NCI-H2171 treated with DMSO at 0.1 percent for 48 hours (cell line): ENCODE results near the gene ZNRF1.

ENCODE experiments used
- DNase-seq: peaks from one replicate; lab custom pipeline; 2025; lab: John Stamatoyannopoulos, UW

ZNRF1 gene

GRCh38 chr16:75114946-75115825 lies 116.4 kb downstream of the ZNRF1 start:
- DNase-seq, result no peak

GRCh38 chr16:75116081-75116910 lies 117.5 kb downstream of the ZNRF1 start, which contains the start of gene LDHD:
Gene LDHD (minus strand): TSS chr16:75116780. CDS start chr16:75116720, 60 bp downstream.
- no peak for DNase-seq

- no peak for DNase-seq
These were observed 118.1 kb downstream of the ZNRF1 start for GRCh38 chr16:75116911-75117245.

GRCh38 chr16:75118943-75119539 lies 120.2 kb downstream of the ZNRF1 start:
- no peak for DNase-seq

- DNase-seq, result no peak
These were observed 121.4 kb downstream of the ZNRF1 start for GRCh38 chr16:75120253-75120652.

GRCh38 chr16:75121949-75122568 lies 123.2 kb downstream of the ZNRF1 start:
- DNase-seq, result no peak

- no peak for DNase-seq
These were observed 123.8 kb downstream of the ZNRF1 start for GRCh38 chr16:75122609-75123008.

GRCh38 chr16:75127713-75128415 lies 129.0 kb downstream of the ZNRF1 start:
- DNase-seq, result no peak

GRCh38 chr16:75129421-75130149 lies 130.8 kb downstream of the ZNRF1 start:
- peak; percentile 32 for DNase-seq

- no peak for DNase-seq
These were observed 131.4 kb downstream of the ZNRF1 start for GRCh38 chr16:75130150-75130771.

- no peak for DNase-seq
These were observed 132.3 kb downstream of the ZNRF1 start for GRCh38 chr16:75131081-75131480.

- no peak for DNase-seq
These were observed 139.4 kb downstream of the ZNRF1 start for GRCh38 chr16:75138233-75138632.

- no peak for DNase-seq
These were observed 139.8 kb downstream of the ZNRF1 start for GRCh38 chr16:75138636-75139035.

GRCh38 chr16:75139498-75139897 lies 140.7 kb downstream of the ZNRF1 start:
- DNase-seq, result no peak

- DNase-seq, result no peak
These were observed 145.1 kb downstream of the ZNRF1 start for GRCh38 chr16:75143941-75144340.

GRCh38 chr16:75147968-75148310 lies 149.1 kb downstream of the ZNRF1 start:
- DNase-seq, result no peak

GRCh38 chr16:75148311-75149195 lies 149.7 kb downstream of the ZNRF1 start, which contains the start of gene ZFP1:
Gene ZFP1 (plus strand): TSS chr16:75148524. CDS start chr16:75152952, 4,428 bp downstream.
- DNase-seq, result peak; percentile 89

GRCh38 chr16:75151798-75152197 lies 153.0 kb downstream of the ZNRF1 start:
- DNase-seq, result no peak

GRCh38 chr16:75152635-75153034 lies 153.8 kb downstream of the ZNRF1 start:
- DNase-seq, result no peak
